ENCODE measurements around the gene OXCT2. TPM values are rescaled to one million over a fixed set of nuclear protein-coding genes. Genes with fewer than 3 reads are reported as not detected.
"Not testable (repeated sequence)": the region's sequence is repeated elsewhere in the genome, so short reads cannot be mapped to it uniquely, and the experiment has no call there.

The OXCT2 gene
- total RNA-seq, 2 donors from 2014 or later, result 3.6 to 4.9 TPM

DNA sequence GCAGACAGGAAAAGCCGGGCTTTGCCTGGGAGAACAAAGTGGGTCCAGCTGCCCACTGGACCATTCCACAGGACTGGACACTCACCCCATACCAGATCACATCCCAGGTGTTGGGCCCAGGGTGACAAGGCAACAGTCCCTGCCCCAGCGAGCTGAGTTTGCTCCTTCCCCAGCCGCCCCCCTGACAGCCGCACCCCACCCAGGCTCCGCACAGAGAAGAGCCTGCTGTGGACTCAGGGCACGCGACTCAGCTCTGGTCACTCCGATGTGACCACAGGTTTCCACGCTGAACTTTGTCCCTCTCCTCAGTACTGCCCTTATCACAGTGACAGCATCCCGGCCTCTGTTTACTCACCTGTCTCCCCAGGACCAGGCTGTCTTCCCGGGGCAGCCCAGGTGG is 16.3 kb upstream of the OXCT2 start:
- no peak overlapping the region for H3K27ac ChIP-seq
- TF ChIP-seq, protein P1, sequence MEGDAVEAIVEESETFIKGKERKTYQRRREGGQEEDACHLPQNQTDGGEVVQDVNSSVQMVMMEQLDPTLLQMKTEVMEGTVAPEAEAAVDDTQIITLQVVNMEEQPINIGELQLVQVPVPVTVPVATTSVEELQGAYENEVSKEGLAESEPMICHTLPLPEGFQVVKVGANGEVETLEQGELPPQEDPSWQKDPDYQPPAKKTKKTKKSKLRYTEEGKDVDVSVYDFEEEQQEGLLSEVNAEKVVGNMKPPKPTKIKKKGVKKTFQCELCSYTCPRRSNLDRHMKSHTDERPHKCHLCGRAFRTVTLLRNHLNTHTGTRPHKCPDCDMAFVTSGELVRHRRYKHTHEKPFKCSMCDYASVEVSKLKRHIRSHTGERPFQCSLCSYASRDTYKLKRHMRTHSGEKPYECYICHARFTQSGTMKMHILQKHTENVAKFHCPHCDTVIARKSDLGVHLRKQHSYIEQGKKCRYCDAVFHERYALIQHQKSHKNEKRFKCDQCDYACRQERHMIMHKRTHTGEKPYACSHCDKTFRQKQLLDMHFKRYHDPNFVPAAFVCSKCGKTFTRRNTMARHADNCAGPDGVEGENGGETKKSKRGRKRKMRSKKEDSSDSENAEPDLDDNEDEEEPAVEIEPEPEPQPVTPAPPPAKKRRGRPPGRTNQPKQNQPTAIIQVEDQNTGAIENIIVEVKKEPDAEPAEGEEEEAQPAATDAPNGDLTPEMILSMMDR (IDR thresholded peaks at IDR 0.05), result no peak
- H3K4me3 ChIP-seq, result no peak overlapping the region
- H3K36me3 ChIP-seq, result no peaks in the 10 kb centered on the region
- no peak for DNase-seq (ENCODE audit: low spot score)
- peaks cover 0 to 5% of the 10 kb centered on the region in 2 donors for H3K27me3 ChIP-seq
- no peaks in the 10 kb centered on the region for H3K4me1 ChIP-seq
- no peaks in the 10 kb centered on the region for H3K9me3 ChIP-seq

DNA sequence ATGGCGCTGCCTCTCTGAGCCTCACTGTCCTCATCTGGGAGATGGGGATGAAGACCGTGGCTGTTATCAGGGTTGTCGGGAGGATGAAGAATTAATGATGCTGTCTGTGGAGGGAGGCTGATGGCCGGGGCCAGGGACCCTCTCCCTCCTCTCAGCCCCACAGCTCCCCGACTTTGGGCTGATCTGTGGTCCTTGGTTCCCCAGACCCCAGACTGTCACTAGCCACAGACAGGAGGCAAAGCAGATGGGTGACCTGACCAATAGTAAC is 15.9 kb upstream of the OXCT2 start:
- H3K27me3 ChIP-seq, H3K9me3 ChIP-seq: not testable (repeated sequence)

DNA sequence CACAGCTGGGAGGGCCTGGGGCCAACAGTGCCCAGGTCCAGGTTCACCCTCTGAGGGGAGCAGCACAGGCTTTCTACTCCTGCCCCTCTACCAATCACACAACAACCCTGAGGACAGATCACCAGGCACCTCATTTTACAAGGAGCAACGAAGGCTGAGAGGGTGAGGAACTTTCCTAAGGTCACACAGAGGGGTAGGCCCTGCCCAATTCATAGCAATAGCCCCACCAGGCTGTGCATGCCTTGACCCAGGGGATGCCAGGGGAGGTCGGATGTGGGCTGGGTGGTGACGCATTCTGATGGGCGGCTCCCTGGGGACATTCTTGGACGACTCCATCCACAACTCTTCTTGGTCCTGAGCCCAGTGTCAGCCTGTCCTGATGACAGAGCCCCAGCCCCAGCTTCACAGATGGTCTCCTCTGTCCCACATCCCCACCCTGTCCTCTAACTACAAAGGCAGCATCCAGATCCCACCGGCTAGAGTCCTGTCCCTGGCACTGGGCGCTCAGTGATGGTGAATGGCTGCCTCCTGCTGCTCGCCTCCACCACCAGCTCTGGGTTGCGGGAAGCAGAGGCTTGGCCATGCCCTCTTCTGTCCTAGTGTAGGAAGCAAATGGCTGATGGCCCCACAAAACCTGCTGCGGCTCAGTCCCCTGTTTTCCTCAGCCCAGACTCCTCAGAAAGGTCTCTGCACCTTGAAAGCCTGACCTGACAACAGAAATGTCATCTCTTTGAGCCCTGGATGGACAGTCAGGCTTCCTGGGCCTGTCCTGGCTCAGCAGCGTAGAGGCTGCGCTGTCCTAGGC is 15.4 kb upstream of the OXCT2 start:
- not testable (repeated sequence) for H3K4me3 ChIP-seq; H3K27ac ChIP-seq; H3K9me3 ChIP-seq; H3K27me3 ChIP-seq; H3K4me1 ChIP-seq; H3K36me3 ChIP-seq; DNase-seq (ENCODE audit: low spot score)

More for the DNA sequence above, 15.9 kb upstream of the OXCT2 start:
- DNase-seq (ENCODE audit: low spot score); H3K27ac ChIP-seq; H3K4me3 ChIP-seq; H3K36me3 ChIP-seq; H3K4me1 ChIP-seq: not testable (repeated sequence)

DNA sequence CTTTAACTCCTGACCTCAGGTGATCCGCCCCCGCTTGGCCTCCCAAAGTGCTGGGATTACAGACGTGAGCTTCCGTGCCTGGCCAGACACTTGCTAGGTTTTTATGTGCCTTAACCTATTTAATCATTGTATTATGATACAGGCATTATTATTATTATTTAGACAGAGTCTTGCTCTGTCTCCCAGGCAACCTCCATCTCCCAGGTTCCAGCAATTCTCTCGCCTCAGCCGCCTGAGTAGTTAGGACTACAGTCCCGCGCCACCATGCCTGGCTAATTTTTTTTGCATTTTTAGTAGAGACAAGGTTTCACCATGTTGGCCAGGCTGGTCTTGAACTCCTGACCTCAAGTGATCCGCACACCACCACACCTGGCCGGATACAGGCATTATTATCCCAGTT is 11.5 kb upstream of the OXCT2 start:
- H3K36me3 ChIP-seq; DNase-seq (ENCODE audit: low spot score); H3K4me1 ChIP-seq; H3K27me3 ChIP-seq; H3K9me3 ChIP-seq; H3K27ac ChIP-seq; H3K4me3 ChIP-seq: not testable (repeated sequence)

DNA sequence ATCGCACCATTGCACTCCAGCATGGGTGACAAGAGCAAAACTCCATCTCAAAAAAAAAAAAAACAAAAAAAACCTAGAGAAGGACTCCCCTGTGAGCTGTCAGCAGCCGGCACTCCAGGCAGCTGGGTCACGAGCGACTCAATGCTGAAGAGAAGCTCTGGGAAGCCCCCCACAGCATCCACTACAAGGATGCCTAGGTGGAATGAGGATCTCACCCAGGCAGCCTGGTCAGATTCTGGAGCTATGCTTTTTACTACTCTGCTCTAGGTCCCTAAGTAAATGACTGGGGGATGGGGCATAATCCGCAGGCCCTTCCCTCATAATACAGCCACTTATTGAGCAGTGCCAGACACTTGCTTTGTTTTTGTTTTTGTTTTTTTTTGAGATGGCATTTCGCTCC is 11.0 kb upstream of the OXCT2 start:
- no peaks in the 10 kb centered on the region for H3K9me3 ChIP-seq
- no peak overlapping the region for H3K4me3 ChIP-seq
- H3K36me3 ChIP-seq, result no peaks in the 10 kb centered on the region
- TF ChIP-seq, protein P1 (IDR thresholded peaks at IDR 0.05), result no peak
- H3K27me3 ChIP-seq, result no peaks in the 10 kb centered on the region
- H3K27ac ChIP-seq, result no peak overlapping the region
- DNase-seq (ENCODE audit: low spot score), result no peak
- no peaks in the 10 kb centered on the region for H3K4me1 ChIP-seq

DNA sequence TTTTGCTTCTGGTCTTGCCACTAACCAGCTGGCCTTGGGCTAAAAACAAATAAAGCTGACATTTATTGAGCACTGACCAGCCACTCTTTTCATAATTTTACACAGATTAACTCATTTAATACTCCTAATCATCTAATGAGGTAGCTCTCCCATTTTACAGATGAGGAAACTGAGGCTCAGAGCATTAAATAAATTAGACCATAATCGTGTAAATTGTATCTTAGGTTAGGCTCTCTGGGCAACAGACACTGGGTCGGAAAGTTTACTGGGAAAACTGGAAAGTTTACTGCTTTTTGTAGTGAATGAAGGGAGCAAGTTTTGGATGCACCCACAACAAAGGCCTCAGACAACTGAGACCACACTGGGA is 10.2 kb upstream of the OXCT2 start:
- no peak overlapping the region for H3K27ac ChIP-seq
- TF ChIP-seq, protein P1 (IDR thresholded peaks at IDR 0.05), result no peak
- no peaks in the 10 kb centered on the region for H3K27me3 ChIP-seq
- no peaks in the 10 kb centered on the region for H3K4me1 ChIP-seq
- DNase-seq (ENCODE audit: low spot score), result no peak
- no peaks in the 10 kb centered on the region for H3K9me3 ChIP-seq
- H3K4me3 ChIP-seq, result no peak overlapping the region
- H3K36me3 ChIP-seq, result no peaks in the 10 kb centered on the region

DNA sequence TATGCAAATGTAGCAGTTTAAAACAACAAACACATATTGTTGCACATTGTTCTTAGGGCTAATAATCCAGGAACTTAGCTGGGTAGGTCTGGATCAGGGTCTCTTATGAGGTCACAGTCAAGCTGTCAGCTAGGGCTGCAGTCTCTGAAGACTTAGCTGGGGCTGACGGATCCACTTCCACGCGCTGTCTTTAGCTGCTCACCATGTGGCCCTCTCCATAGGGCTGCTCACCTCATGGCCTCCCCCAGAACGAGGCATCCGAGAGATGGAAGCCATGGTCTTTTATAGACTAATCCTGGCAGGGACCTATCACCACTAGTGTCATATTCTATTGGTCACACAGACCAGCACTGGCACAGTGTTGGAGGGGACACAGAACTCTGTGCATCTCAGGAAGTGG is 8.7 kb upstream of the OXCT2 start:
- Histone ChIP-seq H3K4me3 (no peak overlapping the region), H3K4me1 (no peaks in the 10 kb centered on the region), H3K36me3 (no peaks in the 10 kb centered on the region), H3K27me3 (no peaks in the 10 kb centered on the region), H3K27ac (no peak overlapping the region), H3K9me3 (no peaks in the 10 kb centered on the region)
- TF ChIP-seq, protein P1 (IDR thresholded peaks at IDR 0.05), result no peak
- DNase-seq (ENCODE audit: low spot score), result no peak

Data from right atrium auricular region (tissue), 2 donors.